ENCODE data around the gene ASCL5. TPM values are rescaled to one million over a fixed set of nuclear protein-coding genes. Genes with fewer than 3 reads are reported as not detected.

ASCL5 gene
- total RNA-seq, 1 donor from 2014 or later, result 0.26 TPM

DNA sequence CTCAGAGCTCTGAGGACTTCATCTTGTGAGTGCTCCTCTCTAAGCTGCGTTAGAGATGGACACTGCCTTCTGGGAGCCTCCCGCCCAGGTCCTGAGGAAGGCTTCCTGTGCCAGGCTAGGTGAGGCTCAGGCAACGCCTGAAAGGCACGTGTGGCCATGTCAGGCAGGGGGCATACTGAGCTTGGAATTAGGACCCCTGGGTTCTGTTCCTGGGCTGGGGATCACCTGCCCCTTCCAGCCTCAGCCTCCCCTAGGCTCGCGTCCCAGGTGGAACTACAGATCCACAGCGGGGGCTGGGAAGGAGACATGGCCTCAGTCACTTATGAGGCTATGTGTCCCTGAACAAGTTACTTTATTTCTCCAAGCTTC lies 10.0 kb upstream of the ASCL5 start:
- no peaks in the 10 kb centered on the region for H3K9me3 Mint-ChIP-seq (ENCODE audit: low read depth)
- no peak overlapping the region for H3K27ac Mint-ChIP-seq
- H3K4me1 Mint-ChIP-seq (ENCODE audit: low read depth), result no peaks in the 10 kb centered on the region
- H3K36me3 Mint-ChIP-seq (ENCODE audit: insufficient read depth), result peaks cover 27% of the 10 kb centered on the region
- TF ChIP-seq, protein P1, sequence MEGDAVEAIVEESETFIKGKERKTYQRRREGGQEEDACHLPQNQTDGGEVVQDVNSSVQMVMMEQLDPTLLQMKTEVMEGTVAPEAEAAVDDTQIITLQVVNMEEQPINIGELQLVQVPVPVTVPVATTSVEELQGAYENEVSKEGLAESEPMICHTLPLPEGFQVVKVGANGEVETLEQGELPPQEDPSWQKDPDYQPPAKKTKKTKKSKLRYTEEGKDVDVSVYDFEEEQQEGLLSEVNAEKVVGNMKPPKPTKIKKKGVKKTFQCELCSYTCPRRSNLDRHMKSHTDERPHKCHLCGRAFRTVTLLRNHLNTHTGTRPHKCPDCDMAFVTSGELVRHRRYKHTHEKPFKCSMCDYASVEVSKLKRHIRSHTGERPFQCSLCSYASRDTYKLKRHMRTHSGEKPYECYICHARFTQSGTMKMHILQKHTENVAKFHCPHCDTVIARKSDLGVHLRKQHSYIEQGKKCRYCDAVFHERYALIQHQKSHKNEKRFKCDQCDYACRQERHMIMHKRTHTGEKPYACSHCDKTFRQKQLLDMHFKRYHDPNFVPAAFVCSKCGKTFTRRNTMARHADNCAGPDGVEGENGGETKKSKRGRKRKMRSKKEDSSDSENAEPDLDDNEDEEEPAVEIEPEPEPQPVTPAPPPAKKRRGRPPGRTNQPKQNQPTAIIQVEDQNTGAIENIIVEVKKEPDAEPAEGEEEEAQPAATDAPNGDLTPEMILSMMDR (IDR thresholded peaks at IDR 0.05; ENCODE audit: unreplicated experiment), result no peak
- no peak overlapping the region for H3K4me3 Mint-ChIP-seq (ENCODE audit: low read depth)
- DNase-seq (ENCODE audit: low spot score, unreplicated experiment), result no peak
- no peaks in the 10 kb centered on the region for H3K27me3 Mint-ChIP-seq

DNA sequence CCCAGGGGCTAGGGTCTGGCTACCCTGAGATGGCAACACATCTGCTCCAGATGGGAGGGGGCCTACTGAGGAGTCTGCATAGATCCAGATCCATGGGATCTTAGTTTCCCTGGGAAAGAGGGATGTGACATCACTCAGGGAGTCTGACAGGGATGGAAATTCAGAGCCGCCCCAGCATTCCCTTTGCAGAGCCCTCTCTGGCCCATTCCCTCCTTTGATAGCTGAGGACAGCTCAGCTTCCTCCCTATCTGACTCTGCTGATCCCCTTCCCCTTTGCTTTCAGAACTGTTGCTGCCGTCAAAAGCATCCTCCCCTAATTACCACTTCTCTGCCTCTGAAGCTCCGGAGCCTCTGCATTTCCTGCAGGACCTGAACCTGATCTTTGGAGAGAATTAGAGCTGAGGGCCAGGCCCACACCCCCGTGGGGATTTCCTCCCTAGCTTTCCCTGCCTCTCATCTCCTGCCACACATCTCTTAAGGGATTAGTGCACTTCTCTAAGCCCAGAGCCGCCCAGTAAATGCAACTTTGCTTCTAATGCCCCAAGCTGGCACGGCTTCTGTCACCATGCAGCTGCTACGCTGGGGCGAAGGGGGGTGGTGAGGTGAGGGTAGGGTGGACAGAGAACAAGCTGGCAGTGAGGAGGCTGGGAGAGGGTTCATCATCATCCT lies 9.5 kb upstream of the ASCL5 start:
- H3K36me3 Mint-ChIP-seq (ENCODE audit: insufficient read depth), result peaks cover 29% of the 10 kb centered on the region

DNA sequence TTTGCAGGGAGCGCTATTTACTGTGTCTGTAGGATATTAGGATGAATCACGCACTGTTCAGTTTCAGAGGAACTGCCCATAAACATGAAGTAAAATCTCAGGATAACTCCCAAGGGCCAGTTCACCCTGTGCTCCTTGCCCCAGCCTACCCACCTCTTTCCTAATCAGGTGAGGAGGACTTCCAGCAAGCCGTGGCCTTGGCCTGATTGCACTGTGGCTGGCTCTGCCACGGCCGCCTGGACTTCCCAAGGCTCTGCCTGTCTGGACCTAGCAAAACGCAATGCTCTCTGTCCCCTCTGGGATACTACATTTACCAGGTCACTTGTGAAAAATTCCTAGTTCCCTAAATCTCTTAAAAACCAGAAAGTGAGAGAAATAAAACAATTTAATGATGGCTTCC lies 7.4 kb upstream of the ASCL5 start:
- Mint-ChIP-seq H3K27ac (peak overlapping the region; percentile 14), H3K4me1 (ENCODE audit: low read depth) (no peaks in the 10 kb centered on the region), H3K9me3 (ENCODE audit: low read depth) (no peaks in the 10 kb centered on the region), H3K4me3 (ENCODE audit: low read depth) (no peak overlapping the region), H3K27me3 (no peaks in the 10 kb centered on the region), H3K36me3 (ENCODE audit: insufficient read depth) (peaks cover 23% of the 10 kb centered on the region)
- DNase-seq (ENCODE audit: low spot score, unreplicated experiment), result no peak
- TF ChIP-seq, protein P1 (IDR thresholded peaks at IDR 0.05; ENCODE audit: unreplicated experiment), result no peak

More for the DNA sequence above, 9.5 kb upstream of the ASCL5 start:
- no peaks in the 10 kb centered on the region for H3K27me3 Mint-ChIP-seq
- no peak for DNase-seq (ENCODE audit: low spot score, unreplicated experiment)
- H3K27ac Mint-ChIP-seq, result no peak overlapping the region
- TF ChIP-seq, protein P1 (IDR thresholded peaks at IDR 0.05; ENCODE audit: unreplicated experiment), result no peak
- no peaks in the 10 kb centered on the region for H3K9me3 Mint-ChIP-seq (ENCODE audit: low read depth)
- H3K4me1 Mint-ChIP-seq (ENCODE audit: low read depth), result no peaks in the 10 kb centered on the region
- H3K4me3 Mint-ChIP-seq (ENCODE audit: low read depth), result no peak overlapping the region

DNA sequence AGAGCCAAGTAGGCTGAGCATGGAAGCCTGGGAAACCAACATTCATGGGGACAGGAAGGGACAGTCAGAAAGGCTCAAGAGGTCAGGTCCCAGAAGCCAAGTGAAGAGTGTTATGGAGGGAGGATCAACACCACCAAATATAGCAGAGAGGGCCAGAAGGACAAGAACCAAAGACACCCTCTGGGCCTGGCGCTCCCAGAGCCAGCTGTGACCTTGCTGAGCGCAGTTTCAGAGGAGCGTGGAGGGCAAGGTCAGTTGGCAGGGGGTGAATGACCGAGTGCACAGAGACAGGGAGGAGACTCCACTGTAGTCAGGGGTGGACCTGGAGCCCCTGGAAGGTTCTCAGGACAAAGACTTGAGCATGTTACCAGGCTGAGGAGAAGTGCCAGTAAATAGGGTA lies 4.4 kb upstream of the ASCL5 start:
- Mint-ChIP-seq H3K27me3 (peaks cover 3% of the 10 kb centered on the region), H3K9me3 (ENCODE audit: low read depth) (no peaks in the 10 kb centered on the region), H3K27ac (no peak overlapping the region), H3K4me3 (ENCODE audit: low read depth) (no peak overlapping the region), H3K4me1 (ENCODE audit: low read depth) (peaks cover 5% of the 10 kb centered on the region), H3K36me3 (ENCODE audit: insufficient read depth) (peaks cover 22% of the 10 kb centered on the region)
- TF ChIP-seq, protein P1 (IDR thresholded peaks at IDR 0.05; ENCODE audit: unreplicated experiment), result no peak
- no peak for DNase-seq (ENCODE audit: low spot score, unreplicated experiment)

DNA sequence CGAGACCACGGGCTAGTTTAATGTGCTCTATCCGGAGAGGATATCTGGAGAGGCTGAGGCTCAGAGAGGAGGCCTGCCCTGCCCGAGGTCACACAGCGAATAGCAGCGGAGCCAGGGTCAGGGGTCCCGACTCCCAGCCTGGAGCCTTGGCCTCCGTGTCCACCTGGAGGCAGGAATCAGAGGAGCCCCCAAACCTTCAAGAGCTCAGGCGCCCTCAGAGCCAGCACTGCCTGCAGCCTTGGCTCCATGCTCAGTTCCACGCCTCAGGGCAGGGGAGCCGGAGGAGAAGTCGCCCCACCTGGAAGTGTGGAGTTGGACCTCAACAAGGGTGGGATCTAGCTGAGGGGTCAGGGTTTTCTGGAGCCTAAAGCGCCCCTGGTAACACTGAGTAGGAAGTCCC lies 2.0 kb upstream of the ASCL5 start:
- no peak overlapping the region for H3K4me3 Mint-ChIP-seq (ENCODE audit: low read depth)
- H3K4me1 Mint-ChIP-seq (ENCODE audit: low read depth), result peaks cover 10% of the 10 kb centered on the region
- H3K9me3 Mint-ChIP-seq (ENCODE audit: low read depth), result no peaks in the 10 kb centered on the region
- H3K27me3 Mint-ChIP-seq, result peaks cover 18% of the 10 kb centered on the region
- no peak for DNase-seq (ENCODE audit: low spot score, unreplicated experiment)
- TF ChIP-seq, protein P1 (IDR thresholded peaks at IDR 0.05; ENCODE audit: unreplicated experiment), result no peak
- H3K27ac Mint-ChIP-seq, result no peak overlapping the region
- peaks cover 13% of the 10 kb centered on the region for H3K36me3 Mint-ChIP-seq (ENCODE audit: insufficient read depth)
